ENCODE results near the gene HEXIM2.

HEXIM2 gene

GRCh38 chr17:45125509-45125908 is 36.2 kb upstream of the HEXIM2 start:
- no peaks in the 10 kb centered on the region for H3K9me2 ChIP-seq (replicated peaks; ENCODE audit: insufficient read depth, low read length)
- no peak overlapping the region for H3K4me2 ChIP-seq (ENCODE audit: low read depth, low read length, poor library complexity, severe bottlenecking)
- H3K27me3 ChIP-seq (ENCODE audit: low read length): no peaks in the 10 kb centered on the region
- TF ChIP-seq EZH2phosphoT487 (conservative IDR thresholded peaks at IDR 0.05; ENCODE audit: low read length): no peak
- no peak for TF ChIP-seq CTCF (IDR thresholded peaks at IDR 0.05; ENCODE audit: insufficient read depth, low read length, poor library complexity, severe bottlenecking)
- no peak overlapping the region for H3K4me3 ChIP-seq (ENCODE audit: insufficient read depth, low read length, poor library complexity, severe bottlenecking)
- H4K20me1 ChIP-seq (ENCODE audit: low read depth, low read length): no peaks in the 10 kb centered on the region
- H3K79me2 ChIP-seq (ENCODE audit: insufficient read depth, low read length): no peaks in the 10 kb centered on the region
- no peaks in the 10 kb centered on the region for H3F3A ChIP-seq (ENCODE audit: insufficient read depth)
- no peak overlapping the region for H3K27ac ChIP-seq (ENCODE audit: low read depth, low read length)
- no peak overlapping the region for H2AFZ ChIP-seq (ENCODE audit: low read depth, low read length, severe bottlenecking)
- H3K36me3 ChIP-seq (ENCODE audit: low read length): no peaks in the 10 kb centered on the region
- no peaks in the 10 kb centered on the region for H3K9me3 ChIP-seq (ENCODE audit: insufficient read depth, low read length)
- H3K9ac ChIP-seq (ENCODE audit: low read length): no peak overlapping the region

- TF ChIP-seq CTCF (IDR thresholded peaks at IDR 0.05; ENCODE audit: insufficient read depth, low read length, poor library complexity, severe bottlenecking): no peak
- H3K36me3 ChIP-seq (ENCODE audit: low read length): no peaks in the 10 kb centered on the region
- H3K79me2 ChIP-seq (ENCODE audit: insufficient read depth, low read length): no peaks in the 10 kb centered on the region
- H4K20me1 ChIP-seq (ENCODE audit: low read depth, low read length): no peaks in the 10 kb centered on the region
- no peak overlapping the region for H3K4me3 ChIP-seq (ENCODE audit: insufficient read depth, low read length, poor library complexity, severe bottlenecking)
- H3K9ac ChIP-seq (ENCODE audit: low read length): no peak overlapping the region
- H3K27ac ChIP-seq (ENCODE audit: low read depth, low read length): no peak overlapping the region
- no peaks in the 10 kb centered on the region for H3K9me2 ChIP-seq (replicated peaks; ENCODE audit: insufficient read depth, low read length)
- H3K4me2 ChIP-seq (ENCODE audit: low read depth, low read length, poor library complexity, severe bottlenecking): no peak overlapping the region
- H3K9me3 ChIP-seq (ENCODE audit: insufficient read depth, low read length): no peaks in the 10 kb centered on the region
- no peaks in the 10 kb centered on the region for H3F3A ChIP-seq (ENCODE audit: insufficient read depth)
- H2AFZ ChIP-seq (ENCODE audit: low read depth, low read length, severe bottlenecking): no peak overlapping the region
- no peaks in the 10 kb centered on the region for H3K27me3 ChIP-seq (ENCODE audit: low read length)
These were observed 34.5 kb upstream of the HEXIM2 start for GRCh38 chr17:45127207-45127547.

- Histone ChIP-seq H3K9me2 (replicated peaks; ENCODE audit: insufficient read depth, low read length) (no peaks in the 10 kb centered on the region), H3K27ac (ENCODE audit: low read depth, low read length) (no peak overlapping the region), H2AFZ (ENCODE audit: low read depth, low read length, severe bottlenecking) (no peak overlapping the region), H3K4me2 (ENCODE audit: low read depth, low read length, poor library complexity, severe bottlenecking) (no peak overlapping the region), H3K9ac (ENCODE audit: low read length) (no peak overlapping the region), H3K36me3 (ENCODE audit: low read length) (no peaks in the 10 kb centered on the region), H3K27me3 (ENCODE audit: low read length) (no peaks in the 10 kb centered on the region), H3K9me3 (ENCODE audit: insufficient read depth, low read length) (no peaks in the 10 kb centered on the region), H4K20me1 (ENCODE audit: low read depth, low read length) (no peaks in the 10 kb centered on the region), H3K79me2 (ENCODE audit: insufficient read depth, low read length) (no peaks in the 10 kb centered on the region), H3K4me3 (ENCODE audit: insufficient read depth, low read length, poor library complexity, severe bottlenecking) (no peak overlapping the region), H3F3A (ENCODE audit: insufficient read depth) (no peaks in the 10 kb centered on the region)
- no peak for TF ChIP-seq EZH2phosphoT487 (conservative IDR thresholded peaks at IDR 0.05; ENCODE audit: low read length)
- no peak for TF ChIP-seq CTCF (IDR thresholded peaks at IDR 0.05; ENCODE audit: insufficient read depth, low read length, poor library complexity, severe bottlenecking)
These were observed 34.0 kb upstream of the HEXIM2 start for GRCh38 chr17:45127548-45128300.
